ENCODE results near the gene TMEM219. TPM values are rescaled to one million over a fixed set of nuclear protein-coding genes. Genes with fewer than 3 reads are reported as not detected.

Gene TMEM219
- total RNA-seq: 80.6 and 100 TPM in 2 replicates
- 79.4 and 86.3 TPM in 2 replicates for polyA plus RNA-seq
- polyA plus RNA-seq (2012): 121 and 137 TPM in 2 replicates
- 188 and 236 TPM in 2 replicates for polyA minus RNA-seq (ENCODE audit: low replicate concordance)

- Histone ChIP-seq H3K36me3 (ENCODE audit: control insufficient read depth, insufficient read depth, low read length) (no peaks in the 10 kb centered on the region), H3K4me1 (ENCODE audit: control insufficient read depth, extremely low read depth, insufficient read depth, low read length) (no peaks in the 10 kb centered on the region), H3K9me3 (ENCODE audit: control insufficient read depth, insufficient read depth, low read depth, low read length) (no peaks in the 10 kb centered on the region), H3K79me2 (ENCODE audit: control insufficient read depth, insufficient read depth, low read length) (no peaks in the 10 kb centered on the region), H3K4me2 (ENCODE audit: extremely low read depth, insufficient read depth, low read length) (peak within 1 kb of the TSS; percentile 99), H3K9ac (ENCODE audit: insufficient read depth, low read length) (peak within 1 kb of the TSS; percentile 81), H2AFZ (ENCODE audit: low read length) (peak within 1 kb of the TSS; percentile 74), H3K27ac (ENCODE audit: insufficient read depth, low read length) (peak within 1 kb of the TSS; percentile 72), H4K20me1 (ENCODE audit: control insufficient read depth, extremely low read depth, insufficient read depth, low read length) (no peaks in the 10 kb centered on the region), H3K27me3 (ENCODE audit: control insufficient read depth, insufficient read depth, low read length) (no peaks in the 10 kb centered on the region), H3K4me3 (replicated peaks in 1 of 4; ENCODE audit: control extremely low read depth in 1 of 4, insufficient read depth in 1 of 4, low read depth in 3 of 4, low read length in 4 of 4) (peak within 1 kb of the TSS; percentile 72 to 83 (median 80))
- peak; percentile 77 to 80 for DNase-seq (ENCODE audit: low read depth in 2 of 2)
- TF ChIP-seq CTCF (conservative IDR thresholded peaks at IDR 0.05 in 1 of 2, IDR thresholded peaks at IDR 0.05 in 1 of 2; ENCODE audit: low read depth in 1 of 2, low read length in 2 of 2): peak; percentile 34 to 41
- no peak for TF ChIP-seq EZH2 (IDR thresholded peaks at IDR 0.05; ENCODE audit: low read length, missing control alignments)
Measured at GRCh38 chr16:29961479-29962343, at the start of gene TMEM219. TMEM219 (plus strand) TSS chr16:29962079; CDS start chr16:29963144, 1,065 bp downstream.

- H3K27ac ChIP-seq (ENCODE audit: insufficient read depth, low read length): no peak overlapping the region
- TF ChIP-seq CTCF (conservative IDR thresholded peaks at IDR 0.05 in 1 of 2, IDR thresholded peaks at IDR 0.05 in 1 of 2; ENCODE audit: low read depth in 1 of 2, low read length in 2 of 2) (no peak), EZH2 (IDR thresholded peaks at IDR 0.05; ENCODE audit: low read length, missing control alignments) (no peak)
- H3K4me1 ChIP-seq (ENCODE audit: control insufficient read depth, extremely low read depth, insufficient read depth, low read length): no peaks in the 10 kb centered on the region
- no peaks in the 10 kb centered on the region for H3K79me2 ChIP-seq (ENCODE audit: control insufficient read depth, insufficient read depth, low read length)
- DNase-seq (ENCODE audit: low read depth in 2 of 2): no peak
- H2AFZ ChIP-seq (ENCODE audit: low read length): no peak overlapping the region
- no peak overlapping the region for H3K9ac ChIP-seq (ENCODE audit: insufficient read depth, low read length)
- no peak overlapping the region for H3K4me3 ChIP-seq (replicated peaks in 1 of 4; ENCODE audit: control extremely low read depth in 1 of 4, insufficient read depth in 1 of 4, low read depth in 3 of 4, low read length in 4 of 4)
- no peaks in the 10 kb centered on the region for H3K9me3 ChIP-seq (ENCODE audit: control insufficient read depth, insufficient read depth, low read depth, low read length)
- no peaks in the 10 kb centered on the region for H3K36me3 ChIP-seq (ENCODE audit: control insufficient read depth, insufficient read depth, low read length)
- H4K20me1 ChIP-seq (ENCODE audit: control insufficient read depth, extremely low read depth, insufficient read depth, low read length): no peaks in the 10 kb centered on the region
- no peaks in the 10 kb centered on the region for H3K27me3 ChIP-seq (ENCODE audit: control insufficient read depth, insufficient read depth, low read length)
- H3K4me2 ChIP-seq (ENCODE audit: extremely low read depth, insufficient read depth, low read length): no peak overlapping the region
Measured at GRCh38 chr16:29912087-29912486, 49.8 kb upstream of the TMEM219 start.

- Histone ChIP-seq H2AFZ (ENCODE audit: low read length) (no peak overlapping the region), H4K20me1 (ENCODE audit: control insufficient read depth, extremely low read depth, insufficient read depth, low read length) (no peaks in the 10 kb centered on the region), H3K36me3 (ENCODE audit: control insufficient read depth, insufficient read depth, low read length) (no peaks in the 10 kb centered on the region), H3K4me2 (ENCODE audit: extremely low read depth, insufficient read depth, low read length) (no peak overlapping the region), H3K4me3 (replicated peaks in 1 of 4; ENCODE audit: control extremely low read depth in 1 of 4, insufficient read depth in 1 of 4, low read depth in 3 of 4, low read length in 4 of 4) (no peak overlapping the region), H3K27me3 (ENCODE audit: control insufficient read depth, insufficient read depth, low read length) (no peaks in the 10 kb centered on the region), H3K27ac (ENCODE audit: insufficient read depth, low read length) (no peak overlapping the region), H3K79me2 (ENCODE audit: control insufficient read depth, insufficient read depth, low read length) (no peaks in the 10 kb centered on the region), H3K9me3 (ENCODE audit: control insufficient read depth, insufficient read depth, low read depth, low read length) (no peaks in the 10 kb centered on the region), H3K4me1 (ENCODE audit: control insufficient read depth, extremely low read depth, insufficient read depth, low read length) (no peaks in the 10 kb centered on the region), H3K9ac (ENCODE audit: insufficient read depth, low read length) (no peak overlapping the region)
- TF ChIP-seq EZH2 (IDR thresholded peaks at IDR 0.05; ENCODE audit: low read length, missing control alignments): no peak
- TF ChIP-seq CTCF (conservative IDR thresholded peaks at IDR 0.05 in 1 of 2, IDR thresholded peaks at IDR 0.05 in 1 of 2; ENCODE audit: low read depth in 1 of 2, low read length in 2 of 2): no peak
- no peak for DNase-seq (ENCODE audit: low read depth in 2 of 2)
Measured at GRCh38 chr16:29913514-29913913, 48.4 kb upstream of the TMEM219 start.
